ENCODE measurements around the gene WWOX. TPM values are rescaled to one million over a fixed set of nuclear protein-coding genes. Genes with fewer than 3 reads are reported as not detected.
"Not testable (repeated sequence)": the region's sequence is repeated elsewhere in the genome, so short reads cannot be mapped to it uniquely, and the experiment has no call there.

The WWOX gene
- total and polyA plus RNA-seq, 2 donors (not counting 3 experiments of a cell fraction or from before 2014, with no cell fraction given): 6.2 to 12.5 TPM

GRCh38 chr16:79051313-79051712 is 951.9 kb downstream of the WWOX start:
- CTCF ChIA-PET: no interaction called here

GRCh38 chr16:79052198-79052597 is 952.7 kb downstream of the WWOX start:
- dilution Hi-C loops (cut with MboI; ENCODE audit: extremely low pct_ligation_motif_present, low sequenced_read_pairs); FAIRE-seq; H3K4me1 ChIP-seq (ENCODE audit: control insufficient read depth, extremely low read depth, insufficient read depth, low read length); BruUV-seq (replicated peaks); DNase-seq (ENCODE audit: low read depth, low spot score); H3K27me3 ChIP-seq (ENCODE audit: control insufficient read depth in 2 of 2, insufficient read depth in 2 of 2, low read length in 2 of 2); H3K9ac ChIP-seq (replicated peaks; ENCODE audit: extremely low read depth, insufficient read depth, low read length); H2AFZ ChIP-seq (ENCODE audit: low read depth, low read length); POLR2A ChIA-PET; H3K36me3 ChIP-seq (ENCODE audit: control insufficient read depth in 2 of 2, extremely low read depth in 1 of 2, insufficient read depth in 2 of 2, low read length in 2 of 2); CTCF ChIA-PET; H3K4me2 ChIP-seq (ENCODE audit: insufficient read depth, low read length); H3K9me3 ChIP-seq (replicated peaks; ENCODE audit: control insufficient read depth, insufficient read depth, low read length); H3K79me2 ChIP-seq (ENCODE audit: control insufficient read depth, insufficient read depth, low read length); intact Hi-C loops (cut with micrococcal nuclease); H3K27ac ChIP-seq (ENCODE audit: insufficient read depth, low read depth, low read length); H4K20me1 ChIP-seq (replicated peaks; ENCODE audit: control insufficient read depth, extremely low read depth, insufficient read depth, low read length); H3K9me1 ChIP-seq (replicated peaks; ENCODE audit: control insufficient read depth, extremely low read depth, insufficient read depth, low read length); H3K4me3 ChIP-seq (replicated peaks in 1 of 3; ENCODE audit: insufficient read depth in 1 of 3, low read depth in 1 of 3, low read length in 3 of 3): not testable (repeated sequence)

More at GRCh38 chr16:79051313-79051712, 951.9 kb downstream of the WWOX start:
- no peak overlapping the region for H3K27ac ChIP-seq (ENCODE audit: insufficient read depth, low read depth, low read length)
- no peaks in the 10 kb centered on the region for H3K36me3 ChIP-seq (ENCODE audit: control insufficient read depth in 2 of 2, extremely low read depth in 1 of 2, insufficient read depth in 2 of 2, low read length in 2 of 2)
- H3K27me3 ChIP-seq (ENCODE audit: control insufficient read depth in 2 of 2, insufficient read depth in 2 of 2, low read length in 2 of 2): no peaks in the 10 kb centered on the region
- dilution Hi-C loops (cut with MboI; ENCODE audit: extremely low pct_ligation_motif_present, low sequenced_read_pairs) (no loop called here), intact Hi-C loops (cut with micrococcal nuclease) (no loop called here)
- DNase-seq (ENCODE audit: low read depth, low spot score): no peak
- H3K4me3 ChIP-seq (replicated peaks in 1 of 3; ENCODE audit: insufficient read depth in 1 of 3, low read depth in 1 of 3, low read length in 3 of 3): no peak overlapping the region
- FAIRE-seq: no peak
- H3K9me1 ChIP-seq (replicated peaks; ENCODE audit: control insufficient read depth, extremely low read depth, insufficient read depth, low read length): no peaks in the 10 kb centered on the region
- no peaks in the 10 kb centered on the region for H4K20me1 ChIP-seq (replicated peaks; ENCODE audit: control insufficient read depth, extremely low read depth, insufficient read depth, low read length)
- no peak for TF ChIP-seq MAX (IDR thresholded peaks at IDR 0.05; ENCODE audit: insufficient read depth, insufficient read length)
- TF ChIP-seq CTCF (IDR thresholded peaks at IDR 0.05; ENCODE audit: extremely low read depth in 1 of 2, insufficient read depth in 1 of 2, low read depth in 1 of 2, low read length in 2 of 2): no peak
- TF ChIP-seq GATA2 (IDR thresholded peaks at IDR 0.05; ENCODE audit: insufficient read depth, insufficient read length, low read depth, low read length): no peak
- TF ChIP-seq JUN (IDR thresholded peaks at IDR 0.05; ENCODE audit: borderline replicate concordance, insufficient read depth, insufficient read length, low read depth): no peak
- no peak for TF ChIP-seq POLR2A (IDR thresholded peaks at IDR 0.05; ENCODE audit: low read depth, low read length)
- no peak for TF ChIP-seq EZH2 (IDR thresholded peaks at IDR 0.05; ENCODE audit: borderline replicate concordance, low read depth, low read length, severe bottlenecking)
- no peak for TF ChIP-seq MYC (IDR thresholded peaks at IDR 0.05; ENCODE audit: low read depth, low read length)
- no peak for TF ChIP-seq FOS (IDR thresholded peaks at IDR 0.05; ENCODE audit: borderline replicate concordance, insufficient read depth, low read length)
- TF ChIP-seq POLR2AphosphoS5 (IDR thresholded peaks at IDR 0.05; ENCODE audit: insufficient read depth, low read depth, low read length): no peak
- no peak overlapping the region for H2AFZ ChIP-seq (ENCODE audit: low read depth, low read length)
- H3K4me2 ChIP-seq (ENCODE audit: insufficient read depth, low read length): no peak overlapping the region
- POLR2A ChIA-PET: no interaction called here
- H3K79me2 ChIP-seq (ENCODE audit: control insufficient read depth, insufficient read depth, low read length): no peaks in the 10 kb centered on the region
- H3K4me1 ChIP-seq (ENCODE audit: control insufficient read depth, extremely low read depth, insufficient read depth, low read length): no peaks in the 10 kb centered on the region
- H3K9ac ChIP-seq (replicated peaks; ENCODE audit: extremely low read depth, insufficient read depth, low read length): no peak overlapping the region
- BruUV-seq (replicated peaks): no TSS peak
- H3K9me3 ChIP-seq (replicated peaks; ENCODE audit: control insufficient read depth, insufficient read depth, low read length): peaks cover 5% of the 10 kb centered on the region
